GM19467 (cell line): ENCODE data around the gene TMEM41B.
"Not testable (repeated sequence)": the region's sequence is repeated elsewhere in the genome, so short reads cannot be mapped to it uniquely, and the experiment has no call there.

Source experiments
- ATAC-seq: cut with Tn5 transposase; IDR thresholded peaks from one replicate; pipeline ENCODE4 v1.9.1; 2021; ENCODE audit warnings: mild to moderate bottlenecking, moderate library complexity; ENCODE audit not compliant: unreplicated experiment

The TMEM41B gene

GRCh38 chr11:9263840-9264315 lies 50.5 kb downstream of the TMEM41B start:
- peak; percentile 67 for ATAC-seq

DNA sequence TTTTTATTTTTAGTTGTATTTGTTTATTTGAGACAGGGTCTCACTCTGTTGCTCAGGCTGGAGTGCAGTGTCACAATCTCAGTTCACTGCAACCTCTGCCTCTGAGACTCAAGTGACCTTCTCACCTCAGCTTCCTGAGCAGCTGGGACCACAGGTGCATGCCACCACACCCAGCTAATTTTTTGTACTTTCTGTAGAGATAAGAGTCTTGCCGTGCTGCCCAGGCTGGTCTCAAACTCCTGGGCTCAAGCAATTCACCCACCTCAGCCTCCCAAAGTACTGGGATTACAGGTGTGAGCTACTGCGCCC lies 53.6 kb downstream of the TMEM41B start:
- ATAC-seq, result not testable (repeated sequence)

DNA sequence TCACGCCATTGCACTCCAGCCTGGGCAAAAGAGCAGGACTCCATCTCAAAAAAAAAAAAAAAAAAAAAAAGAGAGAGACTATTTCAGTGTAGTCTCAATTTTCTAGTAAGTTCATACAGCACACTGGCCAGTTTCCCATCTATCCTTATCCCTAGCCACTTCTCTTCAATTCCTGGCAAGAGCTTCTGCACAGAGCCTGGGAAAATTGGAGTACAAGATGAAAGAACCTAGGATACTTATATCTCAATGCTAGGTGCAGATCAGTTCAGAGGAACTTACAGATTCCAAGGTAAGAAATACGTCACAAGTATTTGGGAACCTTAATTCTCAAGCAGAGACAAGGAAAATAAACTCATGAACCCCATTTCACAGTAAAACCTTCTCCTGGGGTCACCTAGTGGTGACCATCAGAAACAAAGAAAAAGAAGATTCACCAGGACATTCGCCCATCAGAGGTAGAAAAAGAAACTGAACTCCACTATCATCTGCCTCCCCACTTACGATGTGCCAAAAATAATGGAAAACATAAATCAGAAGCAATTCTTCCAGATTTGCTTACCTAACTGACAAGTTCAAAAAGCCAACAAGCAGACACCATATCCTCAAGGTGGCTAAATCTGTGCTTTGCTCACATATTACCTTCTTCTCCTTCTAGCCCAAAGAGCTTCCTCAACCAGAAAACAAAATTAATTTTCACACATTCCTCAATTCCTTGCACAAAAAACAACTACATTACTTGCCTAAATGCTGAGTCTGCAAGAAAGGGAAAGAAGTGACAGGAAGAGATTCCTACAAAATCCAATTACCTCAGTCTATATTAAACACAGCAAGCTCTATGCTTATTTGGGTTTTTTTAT lies 54.2 kb downstream of the TMEM41B start:
- no peak for ATAC-seq

DNA sequence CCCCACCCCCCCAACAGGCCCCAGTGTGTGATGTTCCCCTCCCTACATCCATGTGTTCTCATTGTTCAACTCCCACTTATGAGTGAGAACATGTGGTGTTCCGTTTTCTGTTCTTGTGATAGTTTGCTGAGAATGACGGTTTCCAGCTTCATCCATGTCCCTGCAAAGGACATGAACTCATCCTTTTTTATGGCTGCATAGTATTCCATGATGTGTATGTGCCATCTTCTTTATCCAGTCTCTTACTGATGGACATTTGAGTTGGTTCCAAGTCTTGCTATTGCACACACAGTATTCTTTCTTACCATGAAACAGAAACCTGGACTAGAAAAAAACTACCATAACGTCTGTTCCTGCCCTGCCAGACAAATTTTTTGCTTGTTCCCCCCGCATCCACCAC lies 56.1 kb downstream of the TMEM41B start:
- not testable (repeated sequence) for ATAC-seq

DNA sequence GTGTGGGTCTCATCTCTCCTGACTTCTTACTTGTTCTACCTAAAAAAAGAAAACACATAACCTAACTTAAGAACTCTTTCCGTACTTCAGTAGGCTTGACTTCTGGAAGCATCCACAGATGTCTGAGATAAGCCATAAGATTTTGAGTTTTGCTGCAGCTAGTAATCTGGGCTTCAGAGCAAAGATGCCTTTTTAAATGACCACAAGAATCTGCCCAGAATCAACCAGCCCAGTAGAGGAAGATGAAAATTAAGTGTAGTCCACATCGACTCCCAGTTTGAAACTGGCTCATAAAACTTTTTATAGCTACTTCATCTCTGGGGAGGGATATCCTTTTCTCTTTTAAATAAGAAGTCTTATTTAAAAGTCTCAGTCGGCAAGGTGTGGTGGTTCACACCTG lies 60.0 kb downstream of the TMEM41B start:
- ATAC-seq, result no peak

DNA sequence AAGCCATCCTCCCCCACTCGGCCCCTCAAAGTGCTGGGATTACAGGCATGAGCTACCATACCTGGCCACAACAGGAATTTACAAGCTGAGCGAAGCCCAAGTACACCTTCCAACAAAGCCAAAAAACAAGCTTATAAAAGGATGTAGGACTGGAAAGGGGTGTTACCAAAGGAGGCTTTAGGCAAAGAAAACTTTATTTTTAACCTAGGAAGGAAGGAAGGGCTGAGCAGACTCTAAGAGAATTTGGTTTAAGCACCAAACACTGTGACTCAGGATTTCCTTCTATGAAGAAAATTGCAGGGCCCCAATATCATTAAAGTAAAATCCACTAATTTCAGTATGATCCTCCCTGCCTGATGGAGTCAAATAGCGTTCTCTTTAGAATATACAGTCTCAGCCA lies 61.3 kb downstream of the TMEM41B start:
- ATAC-seq, result no peak

GRCh38 chr11:9251311-9251710 lies 63.1 kb downstream of the TMEM41B start:
- ATAC-seq, result no peak

GRCh38 chr11:9250139-9250582 lies 64.2 kb downstream of the TMEM41B start:
- no peak for ATAC-seq

- no peak for ATAC-seq
These were observed 65.1 kb downstream of the TMEM41B start for GRCh38 chr11:9249252-9249651.

GRCh38 chr11:9247863-9248262 lies 66.5 kb downstream of the TMEM41B start:
- ATAC-seq, result no peak

- ATAC-seq, result not testable (repeated sequence)
These were observed 78.2 kb downstream of the TMEM41B start for GRCh38 chr11:9236242-9236641.

- ATAC-seq, result no peak
These were observed 81.9 kb downstream of the TMEM41B start for GRCh38 chr11:9232482-9232881.

DNA sequence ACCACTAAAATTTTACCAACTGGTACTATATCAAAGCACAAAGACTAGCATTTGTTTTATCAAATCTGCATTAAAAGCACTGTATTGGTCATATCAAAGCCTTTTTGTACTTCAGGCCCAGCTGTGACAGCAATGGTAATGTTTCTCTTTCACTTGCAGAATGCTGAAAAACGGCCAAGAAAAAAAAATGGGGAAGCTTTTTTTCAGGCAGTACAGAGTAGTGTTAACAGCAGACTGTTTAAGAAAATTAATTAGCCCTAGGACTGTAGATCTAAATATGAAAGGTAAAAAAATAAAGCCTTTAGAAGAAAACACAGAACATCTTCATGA lies 82.6 kb downstream of the TMEM41B start:
- no peak for ATAC-seq
